Stimulated activated CD4-positive, alpha-beta T cell treated with anti-CD3 and anti-CD28 coated beads, Interleukin-2, amount 100 ng/mL, for 4 hours (primary cell): ENCODE measurements around the gene OSBPL8.
A peak's percentile ranks its signal among the peaks of the same experiment; 100 is the strongest.
"Not testable (repeated sequence)": the region's sequence is repeated elsewhere in the genome, so short reads cannot be mapped to it uniquely, and the experiment has no call there.

ENCODE experiments used
- DNase-seq: peaks from one replicate; pipeline ENCODE4 v3.0.0-alpha.2; 2020; ENCODE audit warnings: low read depth

OSBPL8 gene

GRCh38 chr12:76520348-76520747 lies 39.2 kb downstream of the OSBPL8 start:
- DNase-seq, result no peak

- DNase-seq, result no peak
Observed at GRCh38 chr12:76519538-76519937, 40.0 kb downstream of the OSBPL8 start.

GRCh38 chr12:76518699-76519098 lies 40.9 kb downstream of the OSBPL8 start:
- DNase-seq, result no peak

GRCh38 chr12:76515271-76515670 lies 44.3 kb downstream of the OSBPL8 start:
- DNase-seq, result no peak

- not testable (repeated sequence) for DNase-seq
Observed at GRCh38 chr12:76511116-76511716, 48.4 kb downstream of the OSBPL8 start.

- no peak for DNase-seq
Observed at GRCh38 chr12:76508128-76508980, 51.2 kb downstream of the OSBPL8 start.

- no peak for DNase-seq
Observed at GRCh38 chr12:76506149-76506548, 53.4 kb downstream of the OSBPL8 start.

- DNase-seq, result no peak
Observed at GRCh38 chr12:76505050-76505449, 54.5 kb downstream of the OSBPL8 start.

- DNase-seq, result no peak
Observed at GRCh38 chr12:76504606-76505005, 55.0 kb downstream of the OSBPL8 start.

- DNase-seq, result no peak
Observed at GRCh38 chr12:76503957-76504356, 55.6 kb downstream of the OSBPL8 start.

GRCh38 chr12:76501390-76501789 lies 58.2 kb downstream of the OSBPL8 start:
- DNase-seq, result no peak

GRCh38 chr12:76499136-76499535 lies 60.4 kb downstream of the OSBPL8 start:
- DNase-seq, result not testable (repeated sequence)

- no peak for DNase-seq
Observed at GRCh38 chr12:76495556-76495955, 64.0 kb downstream of the OSBPL8 start.

- no peak for DNase-seq
Observed at GRCh38 chr12:76491292-76491691, 68.3 kb downstream of the OSBPL8 start.

- DNase-seq, result no peak
Observed at GRCh38 chr12:76490763-76491162, 68.8 kb downstream of the OSBPL8 start.

- DNase-seq, result no peak
Observed at GRCh38 chr12:76489737-76490136, 69.8 kb downstream of the OSBPL8 start.

- no peak for DNase-seq
Observed at GRCh38 chr12:76486011-76486410, 73.6 kb downstream of the OSBPL8 start.

- DNase-seq, result no peak
Observed at GRCh38 chr12:76480796-76481195, 78.8 kb downstream of the OSBPL8 start.

GRCh38 chr12:76478045-76478444 lies 81.5 kb downstream of the OSBPL8 start:
- DNase-seq, result no peak

- DNase-seq, result not testable (repeated sequence)
Observed at GRCh38 chr12:76472862-76473261, 86.7 kb downstream of the OSBPL8 start.

- no peak for DNase-seq
Observed at GRCh38 chr12:76471579-76471978, 88.0 kb downstream of the OSBPL8 start.

- DNase-seq, result peak; percentile 10
Observed at GRCh38 chr12:76470028-76470939, 89.3 kb downstream of the OSBPL8 start.
